Cardiac muscle cell (in vitro differentiated cells and primary cell): ENCODE measurements around the gene FBXO36. TPM values are rescaled to one million over a fixed set of nuclear protein-coding genes. Genes with fewer than 3 reads are reported as not detected.
"Not testable (repeated sequence)": the region's sequence is repeated elsewhere in the genome, so short reads cannot be mapped to it uniquely, and the experiment has no call there.

ENCODE experiments used
- DNase-seq, 2 donors: peaks; one replicate each; pipeline versions ENCODE4 v3.0.0 to v3.0.0-alpha.2; 2010 to 2017; ENCODE audit warnings: low read depth in 1 of 2, low spot score in 1 of 2
- H3K27ac ChIP-seq: fragments of 200-600 bp; sonication (generic); 2 replicates; pipeline ENCODE4 v1.5.1; 2016
- H3K27me3 ChIP-seq: fragments of 200-600 bp; sonication (generic); 2 replicates; pipeline ENCODE4 v1.6.0; 2016; ENCODE audit warnings: control low read depth
- H3K36me3 ChIP-seq: fragments of 200-600 bp; sonication (generic); 2 replicates; pipeline ENCODE4 v1.5.1; 2016; ENCODE audit warnings: control low read depth
- H3K4me1 ChIP-seq: fragments of 200-600 bp; sonication (generic); 2 replicates; pipeline ENCODE4 v1.8.1; 2017; ENCODE audit warnings: low read depth, mild to moderate bottlenecking, mixed run types
- H3K4me3 ChIP-seq: fragments of 200-600 bp; sonication (generic); 2 replicates; pipeline ENCODE4 v1.5.1; 2016; ENCODE audit warnings: mild to moderate bottlenecking
- H3K9me3 ChIP-seq: fragments of 200-600 bp; sonication (generic); 2 replicates; pipeline ENCODE4 v1.5.1; 2017; ENCODE audit warnings: low read depth, mild to moderate bottlenecking, control low read depth
- CTCF ChIP-seq: IDR thresholded peaks from 2 replicates; pipeline ENCODE4 v1.5.1; 2012; ENCODE audit warnings: low read depth, mild to moderate bottlenecking, low read length
- polyA plus RNA-seq: library from polyadenylated mRNA; unstranded; fragments of >200 nt; fragmentation: Nextera tagmentation; extraction: Ambion mirVana; gene quantifications from 2 replicates; pipeline ENCODE4 v1.2.1, GENCODE V29; 2016
- total RNA-seq: library from RNA; depleted of rRNA; stranded (reverse); fragments of >200 nt; gene quantifications from 2 replicates; pipeline ENCODE4 v1.2.3, GENCODE V29; 2016

Gene FBXO36
- total and polyA plus RNA-seq, 2 experiments from 2014 or later, result 4.8 to 5.7 TPM

- Histone ChIP-seq H3K27ac (no peak overlapping the region), H3K27me3 (no peaks in the 10 kb centered on the region), H3K36me3 (no peaks in the 10 kb centered on the region), H3K4me1 (peaks cover 31% of the 10 kb centered on the region), H3K9me3 (no peaks in the 10 kb centered on the region), H3K4me3 (no peak overlapping the region)
- no peak for DNase-seq
- no peak for TF ChIP-seq CTCF
These were observed 8.1 kb upstream of the FBXO36 start for GRCh38 chr2:229914171-229914570.

- Histone ChIP-seq H3K4me3 (no peak overlapping the region), H3K4me1 (peaks cover 7% of the 10 kb centered on the region), H3K36me3 (no peaks in the 10 kb centered on the region), H3K27ac (no peak overlapping the region), H3K27me3 (no peaks in the 10 kb centered on the region), H3K9me3 (no peaks in the 10 kb centered on the region)
- DNase-seq, result no peak
- no peak for TF ChIP-seq CTCF
These were observed 4.5 kb upstream of the FBXO36 start for GRCh38 chr2:229917793-229918192.

GRCh38 chr2:229920011-229920641 is 2.2 kb upstream of the FBXO36 start:
- Histone ChIP-seq H3K36me3 (no peaks in the 10 kb centered on the region), H3K4me3 (peak overlapping the region; percentile 83), H3K9me3 (no peaks in the 10 kb centered on the region), H3K4me1 (peaks cover 11% of the 10 kb centered on the region), H3K27ac (peak overlapping the region; percentile 99), H3K27me3 (no peaks in the 10 kb centered on the region)
- TF ChIP-seq CTCF, result no peak
- DNase-seq, result no peak

- H3K27ac ChIP-seq, result peak overlapping the region; percentile 99
- DNase-seq, result peak; percentile 42 to 70
- TF ChIP-seq CTCF, result no peak
These were observed 1.0 kb upstream of the FBXO36 start for GRCh38 chr2:229921101-229921891.

GRCh38 chr2:229921892-229922448 is 333 bp upstream of the FBXO36 start, which contains the start of gene TRIP12:
Gene TRIP12, minus strand, starts transcription at chr2:229922009. Its CDS starts 41,930 bp downstream, at chr2:229880079.
- Histone ChIP-seq H3K4me3 (peak within 1 kb of the TSS; percentile 83), H3K4me1 (peaks cover 11% of the 10 kb centered on the region), H3K27ac (peak within 1 kb of the TSS; percentile 99), H3K36me3 (no peaks in the 10 kb centered on the region), H3K27me3 (no peaks in the 10 kb centered on the region), H3K9me3 (no peaks in the 10 kb centered on the region)
- DNase-seq, result peak; percentile 96 to 99
- no peak for TF ChIP-seq CTCF

More at GRCh38 chr2:229921101-229921891, 1.0 kb upstream of the FBXO36 start:
- H3K9me3 ChIP-seq, result no peaks in the 10 kb centered on the region
- peak overlapping the region; percentile 83 for H3K4me3 ChIP-seq
- no peaks in the 10 kb centered on the region for H3K36me3 ChIP-seq
- H3K27me3 ChIP-seq, result no peaks in the 10 kb centered on the region
- H3K4me1 ChIP-seq, result peaks cover 11% of the 10 kb centered on the region

- not testable (repeated sequence) for DNase-seq, H3K9me3 ChIP-seq, H3K4me1 ChIP-seq
These were observed 2.2 kb downstream of the FBXO36 start for GRCh38 chr2:229924541-229924940.

More at GRCh38 chr2:229924541-229924940, 2.2 kb downstream of the FBXO36 start:
- not testable (repeated sequence) for H3K36me3 ChIP-seq, H3K4me3 ChIP-seq, H3K27me3 ChIP-seq, H3K27ac ChIP-seq
